Right kidney (tissue), 9 donors: ENCODE data around the gene C9orf40.

Experiments
- DNase-seq: peaks from one replicate; pipeline ENCODE4 v3.0.0-alpha.2; 2016
- long read RNA-seq, 8 donors: transcript quantifications; one replicate each; lab custom pipeline, GENCODE V29; 2026

C9orf40 gene
- long read RNA-seq, donor 1, partial matches to known transcripts = 0 of 4 reads
- long read RNA-seq, donor 1, other reads (novel, unspliced or antisense) = 0 of 4 reads
- long read RNA-seq, donor 2, partial matches to known transcripts = 0 of 3 reads
- long read RNA-seq, donor 2, other reads (novel, unspliced or antisense) = 0 of 3 reads
- long read RNA-seq, donor 3, partial matches to known transcripts = 0 of 2 reads
- long read RNA-seq, donor 3, other reads (novel, unspliced or antisense) = 0 of 2 reads
- long read RNA-seq, donor 4, transcript C9orf40-201 (2 exons, 2,327 nt) = major isoform, 5 of 5 reads
- long read RNA-seq, donor 4, partial matches to known transcripts = 0 of 5 reads
- long read RNA-seq, donor 4, other reads (novel, unspliced or antisense) = 0 of 5 reads
- long read RNA-seq, donor 5, transcript C9orf40-201 (2 exons, 2,327 nt) = major isoform, 6 of 6 reads
- long read RNA-seq, donor 5, partial matches to known transcripts = 0 of 6 reads
- long read RNA-seq, donor 5, other reads (novel, unspliced or antisense) = 0 of 6 reads
- long read RNA-seq, donor 6, transcript C9orf40-201 (2 exons, 2,327 nt) = major isoform, 6 of 6 reads
- long read RNA-seq, donor 6, partial matches to known transcripts = 0 of 6 reads
- long read RNA-seq, donor 6, other reads (novel, unspliced or antisense) = 0 of 6 reads
- long read RNA-seq, donor 7, transcript C9orf40-201 (2 exons, 2,327 nt) = major isoform, 9 of 9 reads
- long read RNA-seq, donor 7, partial matches to known transcripts = 0 of 9 reads
- long read RNA-seq, donor 7, other reads (novel, unspliced or antisense) = 0 of 9 reads
- long read RNA-seq, donor 8, transcript C9orf40-201 (2 exons, 2,327 nt) = major isoform, 6 of 6 reads
- long read RNA-seq, donor 8, partial matches to known transcripts = 0 of 6 reads
- long read RNA-seq, donor 8, other reads (novel, unspliced or antisense) = 0 of 6 reads

DNA sequence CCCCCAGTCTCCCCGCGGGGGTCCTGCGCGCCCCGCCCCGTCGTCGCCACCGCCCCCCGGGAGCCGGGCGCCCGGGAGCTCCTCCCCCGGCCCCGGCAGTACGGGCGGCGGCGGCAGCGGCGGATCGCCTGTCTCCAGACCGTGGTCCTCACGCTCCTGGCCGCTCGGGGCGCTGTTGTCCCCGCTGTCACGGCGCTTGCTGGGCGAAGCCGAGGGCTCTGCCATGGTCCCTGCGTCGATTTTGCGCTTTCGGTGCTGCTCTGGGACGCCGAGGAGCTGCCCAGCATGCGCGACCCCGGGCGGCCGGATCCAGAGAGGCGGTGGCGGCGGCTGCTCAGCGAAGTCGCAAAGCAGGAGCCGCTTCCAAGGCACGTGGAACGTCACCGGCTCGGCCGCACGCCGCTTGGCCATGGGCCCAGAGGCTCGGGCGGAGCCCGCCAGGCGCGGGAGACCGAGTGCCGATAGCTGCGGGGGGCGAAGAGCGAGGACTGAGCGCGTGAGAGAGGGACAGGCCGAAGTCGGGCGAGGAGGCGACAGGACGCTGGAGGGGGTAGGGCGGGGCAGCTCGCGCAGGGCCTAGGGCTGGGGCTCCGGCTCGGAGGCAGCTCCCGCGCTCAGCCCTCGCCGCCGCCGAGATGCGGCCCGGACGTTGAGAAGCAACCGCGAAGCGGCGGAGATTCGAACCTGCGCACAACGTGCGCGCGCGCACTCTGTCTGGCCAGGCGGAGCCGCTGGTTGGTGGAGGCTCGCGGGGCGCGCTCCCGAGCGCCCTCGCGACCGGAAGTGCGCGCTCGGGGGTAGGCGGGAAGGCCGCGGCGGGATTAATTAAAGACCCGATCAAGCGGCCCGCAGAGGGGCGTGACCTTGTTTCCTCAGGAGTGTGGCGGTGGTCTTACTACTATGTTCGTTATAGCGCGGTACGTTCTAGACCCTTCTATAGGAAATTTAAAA is at the start of gene C9orf40:
Gene C9orf40 (minus strand): TSS at position 712 of the 951 bp plus-strand sequence. CDS start 301 bp downstream, at position 411.
- peak; percentile 92 for DNase-seq

- DNase-seq = peak; percentile 42
These were observed 49.2 kb upstream of the C9orf40 start for GRCh38 chr9:75001719-75002421.

GRCh38 chr9:75000835-75001234 is 48.1 kb upstream of the C9orf40 start:
- DNase-seq = no peak

GRCh38 chr9:74985041-74985440 is 32.3 kb upstream of the C9orf40 start:
- no peak for DNase-seq

DNA sequence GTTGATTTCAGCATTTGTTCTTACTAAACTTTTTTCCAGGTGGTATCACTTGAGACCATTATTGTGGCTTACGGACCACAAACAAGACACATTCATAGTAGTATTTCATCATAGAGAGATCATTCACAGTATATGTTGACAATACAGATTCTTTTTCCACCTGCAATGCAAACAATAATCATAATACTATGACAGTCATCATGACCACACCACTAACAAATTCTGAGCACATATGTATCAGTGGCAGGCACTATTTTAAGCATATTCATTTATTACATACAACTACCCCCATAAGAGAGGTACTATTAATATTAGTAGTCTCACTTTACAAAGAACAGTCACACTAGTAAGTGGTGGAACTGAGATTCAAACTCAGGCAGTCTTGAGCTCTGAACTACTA is 31.0 kb upstream of the C9orf40 start:
- no peak for DNase-seq

- DNase-seq = no peak
These were observed 27.1 kb upstream of the C9orf40 start for GRCh38 chr9:74979844-74980243.

DNA sequence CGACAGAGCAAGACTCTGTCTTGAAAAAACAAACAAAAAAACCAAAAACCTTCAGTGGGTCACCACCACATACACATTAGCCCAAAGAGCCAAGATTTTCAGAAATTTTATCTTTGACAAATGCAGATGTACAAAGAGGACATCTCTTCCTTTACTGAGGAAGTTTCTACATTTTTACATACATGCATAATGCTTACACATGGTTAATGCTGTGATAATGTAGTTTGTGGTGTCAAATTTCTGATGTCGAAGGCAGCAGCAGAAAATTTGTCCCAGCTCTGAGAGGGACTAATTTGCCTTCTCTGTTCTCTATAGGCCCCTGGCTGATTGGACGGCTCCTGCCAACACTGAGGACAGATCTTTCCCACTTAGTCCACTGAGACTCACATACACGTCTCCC is 24.6 kb upstream of the C9orf40 start:
- no peak for DNase-seq

- no peak for DNase-seq
These were observed 22.8 kb upstream of the C9orf40 start for GRCh38 chr9:74975538-74975937.

DNA sequence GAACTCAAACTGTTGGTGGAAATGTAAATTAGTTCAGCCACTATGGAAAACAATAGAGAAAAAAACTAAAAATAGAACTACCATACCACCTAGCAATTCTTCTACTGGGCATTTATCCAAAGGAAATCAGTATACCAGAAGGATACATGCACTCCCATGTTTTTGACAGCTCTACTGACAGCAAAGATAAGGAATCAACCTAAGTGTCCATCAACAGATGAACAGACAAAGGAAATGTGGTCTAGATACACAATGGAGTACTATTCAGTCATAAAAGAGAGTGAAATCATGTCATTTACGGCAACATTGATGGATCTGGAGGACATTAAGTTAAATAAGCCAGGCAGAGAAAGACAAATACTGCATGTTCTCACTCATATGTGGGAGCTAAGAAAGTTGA is 21.8 kb upstream of the C9orf40 start:
- DNase-seq = no peak

DNA sequence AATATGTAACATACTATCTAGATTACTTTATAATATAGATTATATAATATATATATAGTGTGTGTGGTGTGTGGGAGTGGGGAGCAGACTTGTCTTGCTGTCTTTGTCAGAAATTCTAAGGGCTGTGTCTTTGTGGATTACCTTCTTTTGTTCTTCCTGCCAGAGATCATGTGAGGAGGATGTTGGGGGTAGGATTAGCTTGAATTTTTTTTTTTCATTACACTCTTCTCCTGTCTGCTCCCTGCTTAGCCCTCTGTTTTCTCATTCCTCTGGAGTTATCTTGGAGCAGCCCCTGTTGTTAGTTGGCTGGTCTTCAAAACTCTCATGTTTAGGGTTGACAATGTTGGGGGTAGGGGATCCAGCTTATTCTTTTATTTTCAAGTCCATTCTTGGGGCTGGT is 21.0 kb upstream of the C9orf40 start:
- no peak for DNase-seq

- no peak for DNase-seq
These were observed 10.3 kb upstream of the C9orf40 start for GRCh38 chr9:74963056-74963455.

DNA sequence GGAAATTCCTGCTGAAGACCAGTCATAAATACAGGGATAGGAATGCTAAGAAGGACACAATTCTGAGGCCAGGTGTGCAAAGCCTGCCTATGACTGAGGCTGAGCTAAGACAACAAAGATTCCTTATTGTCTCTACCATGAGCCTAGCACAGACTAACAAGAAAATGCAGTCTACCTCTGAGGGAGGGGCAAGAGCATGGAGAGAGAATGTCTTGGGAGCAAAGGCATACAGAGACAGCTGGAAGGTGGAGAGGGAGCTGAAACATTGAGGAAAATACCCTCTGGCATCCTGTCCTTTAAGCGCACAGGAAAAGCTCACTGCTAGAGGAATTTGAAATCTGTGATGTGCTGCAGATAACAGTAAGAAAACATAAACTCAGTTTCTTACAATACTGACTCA is 8.8 kb upstream of the C9orf40 start:
- no peak for DNase-seq

DNA sequence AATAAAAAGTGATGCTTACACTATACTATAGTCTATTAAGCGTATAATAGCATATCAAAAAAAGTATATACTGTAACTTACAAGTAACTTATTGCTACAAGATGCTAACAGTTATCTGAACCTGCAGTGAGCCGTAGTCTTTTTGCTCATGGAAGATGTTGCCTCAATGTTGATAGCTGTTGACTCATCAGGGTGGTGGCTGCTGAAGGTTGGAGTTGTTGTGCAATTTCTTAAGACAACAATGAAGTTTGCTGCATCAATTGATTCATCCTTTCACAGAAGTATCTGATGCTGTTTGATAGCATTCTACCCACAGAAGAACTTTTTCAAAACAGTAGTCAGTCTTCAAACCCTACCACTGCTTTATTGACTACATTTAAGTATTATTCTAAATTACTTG is 7.8 kb upstream of the C9orf40 start:
- no peak for DNase-seq

GRCh38 chr9:74958587-74958986 is 5.9 kb upstream of the C9orf40 start:
- DNase-seq = no peak

GRCh38 chr9:74953235-74953751 is 581 bp upstream of the C9orf40 start:
- no peak for DNase-seq

- DNase-seq = peak; percentile 81
These were observed 974 bp downstream of the C9orf40 start for GRCh38 chr9:74951725-74952151.

GRCh38 chr9:74951107-74951720 is 1.5 kb downstream of the C9orf40 start:
- DNase-seq = no peak

- DNase-seq = no peak
These were observed 2.6 kb downstream of the C9orf40 start for GRCh38 chr9:74949859-74950855.

GRCh38 chr9:74948937-74949336 is 3.8 kb downstream of the C9orf40 start:
- DNase-seq = no peak
